H9 (cell line): ENCODE measurements around the gene ARL4D. TPM values are rescaled to one million over a fixed set of nuclear protein-coding genes. Genes with fewer than 3 reads are reported as not detected.

Experiments
- DNase-seq: peaks from one replicate; pipeline ENCODE4 v3.0.0-alpha.2; 2017
- H2AFZ ChIP-seq: one replicate; pipeline ENCODE4 v1.6.1; 2013; ENCODE audit warnings: mild to moderate bottlenecking, low read length, control low read depth, moderate library complexity
- H2AK5ac ChIP-seq: 2 replicates; pipeline ENCODE4 v1.6.1; 2013; ENCODE audit warnings: low read length, control low read depth, mixed read lengths; ENCODE audit not compliant: insufficient read length
- H2BK120ac ChIP-seq: one replicate; pipeline ENCODE4 v1.6.1; 2013; ENCODE audit warnings: low read depth, mild to moderate bottlenecking, low read length, control low read depth, inconsistent platforms; ENCODE audit not compliant: poor library complexity, severe bottlenecking
- H2BK12ac ChIP-seq: 2 replicates; pipeline ENCODE4 v1.6.1; 2013; ENCODE audit warnings: low read length, control low read depth, mixed read lengths, low read depth; ENCODE audit not compliant: insufficient read length
- H2BK15ac ChIP-seq: 2 replicates; pipeline ENCODE4 v1.6.1; 2013; ENCODE audit warnings: low read depth, low read length, control low read depth
- H2BK20ac ChIP-seq: one replicate; pipeline ENCODE4 v1.6.1; 2013; ENCODE audit warnings: low read depth, mild to moderate bottlenecking, low read length, control low read depth, inconsistent platforms; ENCODE audit not compliant: poor library complexity, severe bottlenecking
- H2BK5ac ChIP-seq: 2 replicates; pipeline ENCODE4 v1.6.1; 2013; ENCODE audit warnings: low read length, control low read depth, mixed read lengths; ENCODE audit not compliant: insufficient read length
- H3K14ac ChIP-seq: 2 replicates; pipeline ENCODE4 v1.6.1; 2013; ENCODE audit warnings: low read length, control low read depth; ENCODE audit not compliant: insufficient read depth
- H3K18ac ChIP-seq: 2 replicates; pipeline ENCODE4 v1.6.1; 2013; ENCODE audit warnings: low read depth, mild to moderate bottlenecking, mixed read lengths, low read length, control low read depth; ENCODE audit not compliant: insufficient read length
- H3K23ac ChIP-seq: 2 replicates; pipeline ENCODE4 v1.6.1; 2013; ENCODE audit warnings: low read length, control low read depth, mixed read lengths, low read depth; ENCODE audit not compliant: insufficient read length
- H3K23me2 ChIP-seq: 2 replicates; pipeline ENCODE4 v1.6.1; 2013; ENCODE audit warnings: low read depth, mild to moderate bottlenecking, mixed read lengths, low read length, control low read depth; ENCODE audit not compliant: insufficient read length, poor library complexity, severe bottlenecking
- H3K27ac ChIP-seq: 2 replicates; pipeline ENCODE4 v1.5.1; 2013; ENCODE audit warnings: low read length, control low read depth, mixed read lengths, low read depth; ENCODE audit not compliant: insufficient read length
- H3K27me3 ChIP-seq: 2 replicates; pipeline ENCODE4 v1.6.1; 2013; ENCODE audit warnings: low read length, control low read depth, inconsistent platforms; ENCODE audit not compliant: insufficient read depth
- H3K4ac ChIP-seq: 2 replicates; pipeline ENCODE4 v1.6.1; 2013; ENCODE audit warnings: low read depth, mild to moderate bottlenecking, control low read depth, inconsistent platforms, low read length, moderate library complexity
- H3K4me1 ChIP-seq: 2 replicates; pipeline ENCODE4 v1.6.1; 2013; ENCODE audit warnings: low read length, control low read depth, inconsistent platforms; ENCODE audit not compliant: insufficient read depth
- H3K4me2 ChIP-seq: 2 replicates; pipeline ENCODE4 v1.6.1; 2013; ENCODE audit warnings: low read length, control low read depth, mixed read lengths; ENCODE audit not compliant: insufficient read length, insufficient read depth
- H3K56ac ChIP-seq: 2 replicates; pipeline ENCODE4 v1.6.1; 2013; ENCODE audit warnings: low read depth, mild to moderate bottlenecking, mixed read lengths, low read length, control low read depth; ENCODE audit not compliant: insufficient read length
- H3K79me1 ChIP-seq: 2 replicates; pipeline ENCODE4 v1.6.1; 2013; ENCODE audit warnings: low read depth, mild to moderate bottlenecking, moderate library complexity, low read length, control low read depth, inconsistent platforms; ENCODE audit not compliant: insufficient read depth, poor library complexity, severe bottlenecking
- H3K79me2 ChIP-seq: 2 replicates; pipeline ENCODE4 v1.6.1; 2013; ENCODE audit warnings: low read length, control low read depth, inconsistent platforms; ENCODE audit not compliant: insufficient read depth
- H3K9ac ChIP-seq: 2 replicates; pipeline ENCODE4 v1.6.1; 2013; ENCODE audit warnings: low read length, control low read depth, mixed read lengths; ENCODE audit not compliant: insufficient read length; ENCODE audit errors: extremely low read depth
- H3K9me3 ChIP-seq: one replicate; pipeline ENCODE4 v1.6.1; 2013; ENCODE audit warnings: low read depth, low read length, inconsistent platforms; ENCODE audit not compliant: control insufficient read depth
- H3T11ph ChIP-seq: one replicate; pipeline ENCODE4 v1.6.1; 2013; ENCODE audit warnings: mild to moderate bottlenecking, low read length, control low read depth, inconsistent platforms
- H4K20me1 ChIP-seq: one replicate; pipeline ENCODE4 v1.6.1; 2013; ENCODE audit not compliant: control insufficient read depth, insufficient read length, insufficient read depth
- H4K5ac ChIP-seq: 2 replicates; pipeline ENCODE4 v1.6.1; 2013; ENCODE audit warnings: low read depth, mild to moderate bottlenecking, mixed read lengths, low read length, control low read depth; ENCODE audit not compliant: insufficient read length
- H4K8ac ChIP-seq: replicated peaks from 2 replicates; pipeline ENCODE4 v1.6.1; 2013; ENCODE audit warnings: low read length, control low read depth, mixed read lengths, low read depth; ENCODE audit not compliant: insufficient read length
- H4K91ac ChIP-seq: 2 replicates; pipeline ENCODE4 v1.6.1; 2013; ENCODE audit warnings: low read depth, mild to moderate bottlenecking, moderate library complexity, mixed read lengths, low read length, control low read depth; ENCODE audit not compliant: insufficient read length
- H3K27ac Mint-ChIP-seq, 3 experiments: 2 replicates in 2 of 3; 3 replicates in 1 of 3; pipeline ENCODE4 v1.8.0; 2020 to 2021; ENCODE audit warnings: mixed read lengths in 3 of 3, mild to moderate bottlenecking in 1 of 3, moderate library complexity in 1 of 3
- H3K27me3 Mint-ChIP-seq: 2 replicates; pipeline ENCODE4 v1.8.0; 2021; ENCODE audit warnings: low read depth, mild to moderate bottlenecking, moderate library complexity, mixed read lengths
- H3K36me3 Mint-ChIP-seq, 3 experiments: 2 replicates in 2 of 3; 3 replicates in 1 of 3; pipeline ENCODE4 v1.8.0; 2020 to 2021; ENCODE audit warnings: low read depth in 3 of 3, mixed read lengths in 3 of 3; ENCODE audit not compliant: insufficient read depth in 1 of 3
- H3K4me1 Mint-ChIP-seq, 2 experiments: 2 replicates each; pipeline ENCODE4 v1.8.0; 2020; ENCODE audit warnings: mixed read lengths in 2 of 2
- H3K4me3 Mint-ChIP-seq, 2 experiments: 2 replicates in 1 of 2; 3 replicates in 1 of 2; pipeline ENCODE4 v1.8.0; 2020 to 2021; ENCODE audit warnings: mild to moderate bottlenecking in 2 of 2, mixed read lengths in 2 of 2, moderate library complexity in 1 of 2
- H3K9me3 Mint-ChIP-seq, 2 experiments: 2 replicates in 1 of 2; 3 replicates in 1 of 2; pipeline ENCODE4 v1.8.0; 2020; ENCODE audit warnings: mild to moderate bottlenecking in 2 of 2, mixed read lengths in 2 of 2, moderate library complexity in 1 of 2
- WGBS: extraction: QIAGEN DNeasy Blood & Tissue Kit; methylation state at CpG from one replicate; pipeline ENCODE4 v1.1.7; 2013; ENCODE audit warnings: missing lambda C conversion rate, low lambda C conversion rate, mixed read lengths; ENCODE audit not compliant: insufficient read length; ENCODE audit errors: extremely low coverage; 5-methylcytosine and 5-hydroxymethylcytosine counted together
- total RNA-seq: library from RNA; stranded (reverse); gene quantifications from 2 replicates; pipeline ENCODE4 v1.2.1, GENCODE V29; 2021
- TF ChIP-seq, protein P1 (sequence below): fragments of 200-600 bp; sonication (generic); conservative IDR thresholded peaks from 3 replicates; pipeline ENCODE4 v1.8.0; 2021; ENCODE audit warnings: antibody characterized with exemption, mild to moderate bottlenecking

The ARL4D gene
- total RNA-seq, 1 experiment from 2014 or later: 6.2 TPM

DNA sequence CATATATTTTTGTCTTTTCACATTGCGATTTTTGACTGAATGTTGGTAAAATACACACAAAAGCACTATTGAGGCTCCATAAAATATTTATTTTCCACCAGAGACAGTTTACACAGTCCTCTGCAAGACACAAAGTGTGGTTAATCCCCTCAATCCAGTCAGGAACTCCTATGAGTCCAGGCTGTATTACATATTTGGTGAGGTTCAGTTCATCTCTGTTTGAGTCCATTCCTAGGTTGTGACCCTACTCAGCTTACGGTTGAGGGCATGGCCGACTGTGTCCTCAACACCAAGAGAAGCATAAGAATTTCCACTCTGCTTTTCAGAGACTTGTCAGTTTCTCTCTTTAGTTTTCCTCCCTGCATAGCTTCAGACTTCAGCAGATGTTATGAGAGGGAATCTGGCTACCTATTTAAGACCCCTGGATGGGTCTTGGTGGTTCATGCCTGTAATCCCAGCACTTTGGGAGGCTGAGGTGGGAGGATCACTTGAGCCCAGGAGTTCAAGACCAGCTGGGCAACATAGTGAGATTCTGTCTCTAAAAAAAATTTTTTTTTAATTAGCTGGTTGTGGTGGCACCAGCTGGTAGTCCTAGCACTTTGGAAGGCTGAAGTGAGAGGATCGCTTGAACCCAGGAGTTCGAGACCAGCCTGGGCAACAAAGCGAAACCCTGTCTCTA, 25.1 kb downstream of the ARL4D start:
- H3K4me1 ChIP-seq: no peaks in the 10 kb centered on the region
- no peak overlapping the region for H2BK15ac ChIP-seq
- no peak overlapping the region for H2BK5ac ChIP-seq
- H3K27me3 Mint-ChIP-seq: peaks cover 6% of the 10 kb centered on the region
- no peaks in the 10 kb centered on the region for H3K23me2 ChIP-seq
- H3K9me3 Mint-ChIP-seq: no peaks in the 10 kb centered on the region
- H3K27me3 ChIP-seq: no peaks in the 10 kb centered on the region
- no peak overlapping the region for H3K18ac ChIP-seq
- H4K8ac ChIP-seq: no peak overlapping the region
- H3K79me2 ChIP-seq: no peaks in the 10 kb centered on the region
- no peaks in the 10 kb centered on the region for H3K36me3 Mint-ChIP-seq
- H3K79me1 ChIP-seq: no peaks in the 10 kb centered on the region
- no peak overlapping the region for H3K4me2 ChIP-seq
- no peak overlapping the region for H3K4me3 Mint-ChIP-seq
- H2AK5ac ChIP-seq: no peak overlapping the region
- H3K56ac ChIP-seq: no peak overlapping the region
- H4K20me1 ChIP-seq: no peaks in the 10 kb centered on the region
- no peak overlapping the region for H2BK120ac ChIP-seq
- no peak for DNase-seq
- H3K9me3 ChIP-seq: no peaks in the 10 kb centered on the region
- no peaks in the 10 kb centered on the region for H3K4me1 Mint-ChIP-seq
- no peak overlapping the region for H3K14ac ChIP-seq
- WGBS: no CpG with 5 or more reads among the region's 6 CpGs
- TF ChIP-seq, protein P1, sequence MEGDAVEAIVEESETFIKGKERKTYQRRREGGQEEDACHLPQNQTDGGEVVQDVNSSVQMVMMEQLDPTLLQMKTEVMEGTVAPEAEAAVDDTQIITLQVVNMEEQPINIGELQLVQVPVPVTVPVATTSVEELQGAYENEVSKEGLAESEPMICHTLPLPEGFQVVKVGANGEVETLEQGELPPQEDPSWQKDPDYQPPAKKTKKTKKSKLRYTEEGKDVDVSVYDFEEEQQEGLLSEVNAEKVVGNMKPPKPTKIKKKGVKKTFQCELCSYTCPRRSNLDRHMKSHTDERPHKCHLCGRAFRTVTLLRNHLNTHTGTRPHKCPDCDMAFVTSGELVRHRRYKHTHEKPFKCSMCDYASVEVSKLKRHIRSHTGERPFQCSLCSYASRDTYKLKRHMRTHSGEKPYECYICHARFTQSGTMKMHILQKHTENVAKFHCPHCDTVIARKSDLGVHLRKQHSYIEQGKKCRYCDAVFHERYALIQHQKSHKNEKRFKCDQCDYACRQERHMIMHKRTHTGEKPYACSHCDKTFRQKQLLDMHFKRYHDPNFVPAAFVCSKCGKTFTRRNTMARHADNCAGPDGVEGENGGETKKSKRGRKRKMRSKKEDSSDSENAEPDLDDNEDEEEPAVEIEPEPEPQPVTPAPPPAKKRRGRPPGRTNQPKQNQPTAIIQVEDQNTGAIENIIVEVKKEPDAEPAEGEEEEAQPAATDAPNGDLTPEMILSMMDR: no peak
- H3K4ac ChIP-seq: no peak overlapping the region
- no peak overlapping the region for H3T11ph ChIP-seq
- H3K9ac ChIP-seq: no peak overlapping the region
- H3K27ac Mint-ChIP-seq: no peak overlapping the region
- no peak overlapping the region for H2BK12ac ChIP-seq
- H2AFZ ChIP-seq: no peak overlapping the region
- no peak overlapping the region for H3K23ac ChIP-seq
- no peak overlapping the region for H3K27ac ChIP-seq
- H4K91ac ChIP-seq: no peak overlapping the region
- no peak overlapping the region for H2BK20ac ChIP-seq
- no peak overlapping the region for H4K5ac ChIP-seq
